Loucy (cell line): ENCODE measurements around the gene LBX1.

Experiments used
- H2AFZ ChIP-seq: fragments of 200-600 bp; sonication (generic); 2 replicates; pipeline ENCODE4 v1.6.0; 2016; ENCODE audit warnings: antibody characterized with exemption, mild to moderate bottlenecking, low read length, moderate library complexity
- H3F3A ChIP-seq: fragments of 200-600 bp; 2 replicates; pipeline ENCODE4 v1.6.0; 2016; ENCODE audit warnings: antibody characterized with exemption, low read depth, mild to moderate bottlenecking
- H3K27me3 ChIP-seq: fragments of 200-600 bp; sonication (generic); 2 replicates; pipeline ENCODE4 v1.6.1; 2014; ENCODE audit warnings: low read length, mild to moderate bottlenecking; ENCODE audit not compliant: insufficient read depth, poor library complexity, severe bottlenecking
- H3K36me3 ChIP-seq: fragments of 200-600 bp; sonication (generic); 2 replicates; pipeline ENCODE4 v1.6.1; 2016; ENCODE audit warnings: low read length; ENCODE audit not compliant: insufficient read depth
- H3K4me1 ChIP-seq: fragments of 200-600 bp; sonication (generic); 2 replicates; pipeline ENCODE4 v1.5.1; 2014; ENCODE audit warnings: low read length, mild to moderate bottlenecking; ENCODE audit not compliant: insufficient read depth, poor library complexity, severe bottlenecking
- H3K4me2 ChIP-seq: fragments of 200-600 bp; sonication (generic); 2 replicates; pipeline ENCODE4 v1.6.0; 2014; ENCODE audit warnings: antibody characterized with exemption, low read length, low read depth, mild to moderate bottlenecking; ENCODE audit not compliant: poor library complexity, severe bottlenecking
- H3K4me3 ChIP-seq: fragments of 200-600 bp; sonication (generic); 2 replicates; pipeline ENCODE4 v1.5.1; 2014; ENCODE audit warnings: low read length, mild to moderate bottlenecking, mixed read lengths; ENCODE audit not compliant: poor library complexity, severe bottlenecking
- H3K79me2 ChIP-seq: fragments of 200-600 bp; sonication (generic); 2 replicates; pipeline ENCODE4 v1.6.1; 2014; ENCODE audit warnings: low read length; ENCODE audit not compliant: insufficient read depth
- H3K9ac ChIP-seq: fragments of 200-600 bp; sonication (generic); 2 replicates; pipeline ENCODE4 v1.6.0; 2014; ENCODE audit warnings: mild to moderate bottlenecking, low read depth, low read length, moderate library complexity; ENCODE audit not compliant: poor library complexity, severe bottlenecking
- H3K9me2 ChIP-seq: fragments of 200-600 bp; sonication (generic); replicated peaks from 2 replicates; pipeline ENCODE4 v1.6.1; 2016; ENCODE audit warnings: low read depth, low read length, mixed read lengths
- H3K9me3 ChIP-seq: fragments of 200-600 bp; sonication (generic); 2 replicates; pipeline ENCODE4 v1.6.1; 2014; ENCODE audit warnings: mild to moderate bottlenecking, antibody characterized with exemption, low read length, low read depth; ENCODE audit not compliant: insufficient read depth
- H4K20me1 ChIP-seq: fragments of 200-600 bp; sonication (generic); 2 replicates; pipeline ENCODE4 v1.6.0; 2014; ENCODE audit warnings: antibody characterized with exemption, low read length, mild to moderate bottlenecking; ENCODE audit not compliant: insufficient read depth, poor library complexity, severe bottlenecking
- CTCF ChIP-seq: fragments of 200-600 bp; sonication (generic); conservative IDR thresholded peaks from 2 replicates; pipeline ENCODE4 v1.5.1; 2014; ENCODE audit warnings: mild to moderate bottlenecking, antibody characterized with exemption, low read length
- EZH2phosphoT487 ChIP-seq: fragments of 200-600 bp; IDR thresholded peaks from 2 replicates; pipeline ENCODE4 v1.6.1; 2018; ENCODE audit warnings: antibody characterized with exemption, mild to moderate bottlenecking, moderate library complexity, borderline replicate concordance

The LBX1 gene

GRCh38 chr10:101258179-101258885, 29.1 kb upstream of the LBX1 start:
- no peak overlapping the region for H3K9ac ChIP-seq
- no peaks in the 10 kb centered on the region for H3K27me3 ChIP-seq
- H2AFZ ChIP-seq, result no peak overlapping the region
- no peak overlapping the region for H3K4me3 ChIP-seq
- H3K4me2 ChIP-seq, result no peak overlapping the region
- H3K79me2 ChIP-seq, result no peaks in the 10 kb centered on the region
- no peaks in the 10 kb centered on the region for H3K9me2 ChIP-seq
- TF ChIP-seq CTCF, result no peak
- no peak for TF ChIP-seq EZH2phosphoT487
- H3K9me3 ChIP-seq, result no peaks in the 10 kb centered on the region
- no peaks in the 10 kb centered on the region for H3F3A ChIP-seq
- H4K20me1 ChIP-seq, result no peaks in the 10 kb centered on the region
- H3K36me3 ChIP-seq, result no peaks in the 10 kb centered on the region
- H3K4me1 ChIP-seq, result no peaks in the 10 kb centered on the region

GRCh38 chr10:101257491-101257890, 28.2 kb upstream of the LBX1 start:
- no peak overlapping the region for H2AFZ ChIP-seq
- TF ChIP-seq CTCF (no peak), EZH2phosphoT487 (no peak)
- H3K9me3 ChIP-seq, result no peaks in the 10 kb centered on the region
- H3F3A ChIP-seq, result no peaks in the 10 kb centered on the region
- no peaks in the 10 kb centered on the region for H3K4me1 ChIP-seq
- no peaks in the 10 kb centered on the region for H3K9me2 ChIP-seq
- H3K79me2 ChIP-seq, result no peaks in the 10 kb centered on the region
- no peak overlapping the region for H3K9ac ChIP-seq
- H4K20me1 ChIP-seq, result no peaks in the 10 kb centered on the region
- no peak overlapping the region for H3K4me2 ChIP-seq
- no peaks in the 10 kb centered on the region for H3K36me3 ChIP-seq
- no peak overlapping the region for H3K4me3 ChIP-seq
- no peaks in the 10 kb centered on the region for H3K27me3 ChIP-seq

GRCh38 chr10:101257084-101257483, 27.8 kb upstream of the LBX1 start:
- no peak overlapping the region for H2AFZ ChIP-seq
- no peak for TF ChIP-seq EZH2phosphoT487
- no peak for TF ChIP-seq CTCF
- H3K4me3 ChIP-seq, result no peak overlapping the region
- H3K79me2 ChIP-seq, result no peaks in the 10 kb centered on the region
- no peaks in the 10 kb centered on the region for H3F3A ChIP-seq
- H3K9ac ChIP-seq, result no peak overlapping the region
- no peaks in the 10 kb centered on the region for H3K27me3 ChIP-seq
- H3K4me1 ChIP-seq, result no peaks in the 10 kb centered on the region
- no peak overlapping the region for H3K4me2 ChIP-seq
- H3K9me2 ChIP-seq, result no peaks in the 10 kb centered on the region
- H4K20me1 ChIP-seq, result no peaks in the 10 kb centered on the region
- H3K9me3 ChIP-seq, result no peaks in the 10 kb centered on the region
- no peaks in the 10 kb centered on the region for H3K36me3 ChIP-seq
